ENCODE measurements around the gene CDX2.
A peak's percentile ranks its signal among the peaks of the same experiment; 100 is the strongest.

CDX2 gene

GRCh38 chr13:28000567-28000966 is 31.5 kb upstream of the CDX2 start:
- H3K9ac ChIP-seq (ENCODE audit: low read length in 2 of 2) = no peak overlapping the region

GRCh38 chr13:27997904-27998522 is 28.9 kb upstream of the CDX2 start:
- no peak overlapping the region for H3K4me3 ChIP-seq (ENCODE audit: low read length in 2 of 2)
- no peaks in the 10 kb centered on the region for H3K9me3 ChIP-seq (ENCODE audit: control insufficient read depth in 2 of 2, low read length in 2 of 2)
- H3K36me3 ChIP-seq (ENCODE audit: control insufficient read depth in 2 of 2, insufficient read depth in 2 of 2, low read length in 2 of 2) = no peaks in the 10 kb centered on the region
- H3K9ac ChIP-seq (ENCODE audit: low read length in 2 of 2) = no peak overlapping the region
- no peak overlapping the region for H3K27ac ChIP-seq (ENCODE audit: low read length)
- no peaks in the 10 kb centered on the region for H3K4me1 ChIP-seq (ENCODE audit: control insufficient read depth, insufficient read depth, low read length)
- H3K27me3 ChIP-seq (ENCODE audit: control insufficient read depth in 1 of 2, insufficient read depth in 2 of 2, low read length in 2 of 2) = peaks cover 0 to 2% of the 10 kb centered on the region in 2 donors

More at GRCh38 chr13:28000567-28000966, 31.5 kb upstream of the CDX2 start:
- H3K27me3 ChIP-seq (ENCODE audit: control insufficient read depth in 1 of 2, insufficient read depth in 2 of 2, low read length in 2 of 2) = peaks cover 0 to 2% of the 10 kb centered on the region in 2 donors
- no peaks in the 10 kb centered on the region for H3K9me3 ChIP-seq (ENCODE audit: control insufficient read depth in 2 of 2, low read length in 2 of 2)
- no peaks in the 10 kb centered on the region for H3K4me1 ChIP-seq (ENCODE audit: control insufficient read depth, insufficient read depth, low read length)
- H3K27ac ChIP-seq (ENCODE audit: low read length) = no peak overlapping the region
- H3K4me3 ChIP-seq (ENCODE audit: low read length in 2 of 2) = no peak overlapping the region
- no peaks in the 10 kb centered on the region for H3K36me3 ChIP-seq (ENCODE audit: control insufficient read depth in 2 of 2, insufficient read depth in 2 of 2, low read length in 2 of 2)

- no peak overlapping the region for H3K9ac ChIP-seq (ENCODE audit: low read length in 2 of 2)
- H3K27me3 ChIP-seq (ENCODE audit: control insufficient read depth in 1 of 2, insufficient read depth in 2 of 2, low read length in 2 of 2) = peaks cover 7 to 17% of the 10 kb centered on the region in 2 donors
- no peak overlapping the region for H3K4me3 ChIP-seq (ENCODE audit: low read length in 2 of 2)
- no peaks in the 10 kb centered on the region for H3K36me3 ChIP-seq (ENCODE audit: control insufficient read depth in 2 of 2, insufficient read depth in 2 of 2, low read length in 2 of 2)
- no peaks in the 10 kb centered on the region for H3K9me3 ChIP-seq (ENCODE audit: control insufficient read depth in 2 of 2, low read length in 2 of 2)
- H3K27ac ChIP-seq (ENCODE audit: low read length) = no peak overlapping the region
- no peaks in the 10 kb centered on the region for H3K4me1 ChIP-seq (ENCODE audit: control insufficient read depth, insufficient read depth, low read length)
Measured at GRCh38 chr13:27991881-27992280, 22.8 kb upstream of the CDX2 start.

GRCh38 chr13:27988520-27988919 is 19.4 kb upstream of the CDX2 start, which contains the start of gene URAD:
URAD (minus strand) TSS chr13:27988693; CDS start chr13:27988637, 56 bp downstream.
- H3K9me3 ChIP-seq (ENCODE audit: control insufficient read depth in 2 of 2, low read length in 2 of 2) = no peaks in the 10 kb centered on the region
- no peaks in the 10 kb centered on the region for H3K36me3 ChIP-seq (ENCODE audit: control insufficient read depth in 2 of 2, insufficient read depth in 2 of 2, low read length in 2 of 2)
- H3K4me3 ChIP-seq (ENCODE audit: low read length in 2 of 2) = no peak within 1 kb of the TSS
- H3K27me3 ChIP-seq (ENCODE audit: control insufficient read depth in 1 of 2, insufficient read depth in 2 of 2, low read length in 2 of 2) = peaks cover 15 to 25% of the 10 kb centered on the region in 2 donors
- H3K9ac ChIP-seq (ENCODE audit: low read length in 2 of 2) = no peak within 1 kb of the TSS
- no peak within 1 kb of the TSS for H3K27ac ChIP-seq (ENCODE audit: low read length)
- H3K4me1 ChIP-seq (ENCODE audit: control insufficient read depth, insufficient read depth, low read length) = no peaks in the 10 kb centered on the region

- H3K36me3 ChIP-seq (ENCODE audit: control insufficient read depth in 2 of 2, insufficient read depth in 2 of 2, low read length in 2 of 2) = no peaks in the 10 kb centered on the region
- peaks cover 40 to 43% of the 10 kb centered on the region in 2 donors for H3K27me3 ChIP-seq (ENCODE audit: control insufficient read depth in 1 of 2, insufficient read depth in 2 of 2, low read length in 2 of 2)
- peaks cover 1% of the 10 kb centered on the region for H3K4me1 ChIP-seq (ENCODE audit: control insufficient read depth, insufficient read depth, low read length)
- no peaks in the 10 kb centered on the region for H3K9me3 ChIP-seq (ENCODE audit: control insufficient read depth in 2 of 2, low read length in 2 of 2)
- no peak overlapping the region for H3K4me3 ChIP-seq (ENCODE audit: low read length in 2 of 2)
- no peak overlapping the region for H3K27ac ChIP-seq (ENCODE audit: low read length)
- H3K9ac ChIP-seq (ENCODE audit: low read length in 2 of 2) = no peak overlapping the region
Measured at GRCh38 chr13:27985600-27985999, 16.5 kb upstream of the CDX2 start.

- peaks cover 59 to 63% of the 10 kb centered on the region in 2 donors for H3K27me3 ChIP-seq (ENCODE audit: control insufficient read depth in 1 of 2, insufficient read depth in 2 of 2, low read length in 2 of 2)
- no peaks in the 10 kb centered on the region for H3K36me3 ChIP-seq (ENCODE audit: control insufficient read depth in 2 of 2, insufficient read depth in 2 of 2, low read length in 2 of 2)
- no peak overlapping the region for H3K4me3 ChIP-seq (ENCODE audit: low read length in 2 of 2)
- H3K27ac ChIP-seq (ENCODE audit: low read length) = no peak overlapping the region
- no peak overlapping the region for H3K9ac ChIP-seq (ENCODE audit: low read length in 2 of 2)
- H3K9me3 ChIP-seq (ENCODE audit: control insufficient read depth in 2 of 2, low read length in 2 of 2) = no peaks in the 10 kb centered on the region
- H3K4me1 ChIP-seq (ENCODE audit: control insufficient read depth, insufficient read depth, low read length) = peaks cover 19% of the 10 kb centered on the region
Measured at GRCh38 chr13:27982361-27982760, 13.2 kb upstream of the CDX2 start.

GRCh38 chr13:27981006-27981708 is 12.0 kb upstream of the CDX2 start:
- no peak overlapping the region for H3K4me3 ChIP-seq (ENCODE audit: low read length in 2 of 2)
- H3K36me3 ChIP-seq (ENCODE audit: control insufficient read depth in 2 of 2, insufficient read depth in 2 of 2, low read length in 2 of 2) = no peaks in the 10 kb centered on the region
- no peak overlapping the region for H3K27ac ChIP-seq (ENCODE audit: low read length)
- no peak overlapping the region for H3K9ac ChIP-seq (ENCODE audit: low read length in 2 of 2)
- H3K4me1 ChIP-seq (ENCODE audit: control insufficient read depth, insufficient read depth, low read length) = peaks cover 19% of the 10 kb centered on the region
- no peaks in the 10 kb centered on the region for H3K9me3 ChIP-seq (ENCODE audit: control insufficient read depth in 2 of 2, low read length in 2 of 2)
- peaks cover 65 to 72% of the 10 kb centered on the region in 2 donors for H3K27me3 ChIP-seq (ENCODE audit: control insufficient read depth in 1 of 2, insufficient read depth in 2 of 2, low read length in 2 of 2)

GRCh38 chr13:27980280-27980998 is 11.3 kb upstream of the CDX2 start:
- H3K36me3 ChIP-seq (ENCODE audit: control insufficient read depth in 2 of 2, insufficient read depth in 2 of 2, low read length in 2 of 2) = no peaks in the 10 kb centered on the region
- peaks cover 68 to 78% of the 10 kb centered on the region in 2 donors for H3K27me3 ChIP-seq (ENCODE audit: control insufficient read depth in 1 of 2, insufficient read depth in 2 of 2, low read length in 2 of 2)
- H3K9me3 ChIP-seq (ENCODE audit: control insufficient read depth in 2 of 2, low read length in 2 of 2) = no peaks in the 10 kb centered on the region
- no peak overlapping the region for H3K9ac ChIP-seq (ENCODE audit: low read length in 2 of 2)
- peaks cover 19% of the 10 kb centered on the region for H3K4me1 ChIP-seq (ENCODE audit: control insufficient read depth, insufficient read depth, low read length)
- H3K27ac ChIP-seq (ENCODE audit: low read length) = no peak overlapping the region
- H3K4me3 ChIP-seq (ENCODE audit: low read length in 2 of 2) = no peak overlapping the region

GRCh38 chr13:27979765-27980279 is 10.7 kb upstream of the CDX2 start:
- no peaks in the 10 kb centered on the region for H3K9me3 ChIP-seq (ENCODE audit: control insufficient read depth in 2 of 2, low read length in 2 of 2)
- H3K27ac ChIP-seq (ENCODE audit: low read length) = no peak overlapping the region
- peak overlapping the region in 1 of 2 donors; percentile 19 for H3K4me3 ChIP-seq (ENCODE audit: low read length in 2 of 2)
- H3K36me3 ChIP-seq (ENCODE audit: control insufficient read depth in 2 of 2, insufficient read depth in 2 of 2, low read length in 2 of 2) = no peaks in the 10 kb centered on the region
- no peak overlapping the region for H3K9ac ChIP-seq (ENCODE audit: low read length in 2 of 2)
- H3K4me1 ChIP-seq (ENCODE audit: control insufficient read depth, insufficient read depth, low read length) = peaks cover 19% of the 10 kb centered on the region
- peaks cover 69 to 80% of the 10 kb centered on the region in 2 donors for H3K27me3 ChIP-seq (ENCODE audit: control insufficient read depth in 1 of 2, insufficient read depth in 2 of 2, low read length in 2 of 2)

GRCh38 chr13:27979001-27979643 is 10.0 kb upstream of the CDX2 start:
- H3K36me3 ChIP-seq (ENCODE audit: control insufficient read depth in 2 of 2, insufficient read depth in 2 of 2, low read length in 2 of 2) = no peaks in the 10 kb centered on the region
- peak overlapping the region in 1 of 2 donors; percentile 19 for H3K4me3 ChIP-seq (ENCODE audit: low read length in 2 of 2)
- no peak overlapping the region for H3K9ac ChIP-seq (ENCODE audit: low read length in 2 of 2)
- peaks cover 19% of the 10 kb centered on the region for H3K4me1 ChIP-seq (ENCODE audit: control insufficient read depth, insufficient read depth, low read length)
- H3K27me3 ChIP-seq (ENCODE audit: control insufficient read depth in 1 of 2, insufficient read depth in 2 of 2, low read length in 2 of 2) = peaks cover 75 to 87% of the 10 kb centered on the region in 2 donors
- H3K9me3 ChIP-seq (ENCODE audit: control insufficient read depth in 2 of 2, low read length in 2 of 2) = no peaks in the 10 kb centered on the region
- H3K27ac ChIP-seq (ENCODE audit: low read length) = no peak overlapping the region
